ENCODE results near the gene RPL13A.
"Not testable (repeated sequence)": the region's sequence is repeated elsewhere in the genome, so short reads cannot be mapped to it uniquely, and the experiment has no call there.

The RPL13A gene

DNA sequence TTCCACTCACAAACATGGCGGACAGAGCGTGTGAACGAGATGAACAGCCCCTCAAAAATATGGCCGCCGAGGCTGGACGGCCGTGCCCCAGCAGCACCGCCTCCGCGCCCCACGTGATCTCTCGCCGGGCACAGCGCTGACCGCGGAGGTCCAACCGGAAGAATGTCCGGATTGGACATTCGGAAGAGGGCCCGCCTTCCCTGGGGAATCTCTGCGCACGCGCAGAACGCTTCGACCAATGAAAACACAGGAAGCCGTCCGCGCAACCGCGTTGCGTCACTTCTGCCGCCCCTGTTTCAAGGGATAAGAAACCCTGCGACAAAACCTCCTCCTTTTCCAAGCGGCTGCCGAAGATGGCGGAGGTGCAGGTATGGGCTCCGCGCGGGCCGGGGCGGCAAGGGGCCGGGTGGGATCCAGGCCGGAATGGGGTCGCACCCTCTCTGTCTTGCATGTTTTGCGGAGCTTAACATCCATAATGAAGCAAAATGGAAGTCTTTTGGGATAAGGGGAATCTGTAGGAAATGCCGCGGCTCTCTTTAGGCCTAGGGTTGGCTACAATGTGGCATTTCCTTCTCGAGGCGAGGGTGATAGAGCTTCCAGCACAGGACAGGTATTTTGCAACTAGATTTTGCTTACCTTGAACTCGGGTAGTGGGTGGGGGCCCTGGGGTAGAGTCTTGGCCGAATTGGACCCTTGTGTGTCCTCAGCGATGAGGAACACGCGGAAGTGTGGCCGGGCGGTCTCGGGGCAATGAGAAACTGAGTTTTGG is at the start of gene RPL13A:
Gene RPL13A (plus strand): TSS at position 332 of the 769 bp plus-strand sequence. CDS start 22 bp downstream, at position 354.
- peak; percentile 99 for DNase-seq

DNA sequence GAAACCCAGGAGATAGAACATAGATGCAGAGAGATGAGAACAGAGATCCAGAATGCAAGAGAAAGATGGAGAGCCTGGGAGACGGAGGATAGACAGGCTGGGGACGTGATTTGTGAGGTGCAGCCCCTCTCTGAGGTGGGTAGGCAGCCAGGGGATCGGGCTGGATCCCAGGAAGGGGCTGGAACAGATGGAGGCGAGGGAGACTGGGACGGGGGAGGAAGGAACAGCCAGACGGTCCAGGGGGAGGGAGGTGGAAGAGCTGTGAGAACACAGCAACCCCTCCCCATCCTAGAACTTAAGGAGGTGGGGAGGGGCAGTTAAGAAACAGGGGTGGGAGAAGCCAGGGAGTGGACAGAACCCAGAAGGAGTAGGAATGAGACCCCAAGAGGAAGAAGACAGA is 49.1 kb upstream of the RPL13A start:
- no peak for DNase-seq

DNA sequence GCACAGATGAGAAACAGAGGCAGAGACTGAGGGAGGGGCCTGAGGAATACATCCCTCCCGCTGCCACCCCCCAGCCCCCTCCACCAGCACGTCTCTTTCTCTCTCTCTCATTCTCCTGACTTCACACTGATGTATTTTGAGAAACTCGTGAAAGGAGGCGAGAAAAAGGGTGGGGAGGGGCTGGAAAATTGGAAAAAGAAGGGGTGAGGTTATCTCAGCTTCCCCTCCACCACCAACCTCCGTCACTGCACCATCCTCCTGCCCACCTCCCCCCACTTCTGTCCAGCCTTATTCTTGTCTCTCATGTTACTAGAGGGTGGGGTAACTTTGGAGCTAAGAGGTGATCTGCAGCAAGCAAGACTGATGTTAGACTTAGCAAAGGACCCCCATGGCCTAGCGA is 47.6 kb upstream of the RPL13A start:
- DNase-seq, result no peak

DNA sequence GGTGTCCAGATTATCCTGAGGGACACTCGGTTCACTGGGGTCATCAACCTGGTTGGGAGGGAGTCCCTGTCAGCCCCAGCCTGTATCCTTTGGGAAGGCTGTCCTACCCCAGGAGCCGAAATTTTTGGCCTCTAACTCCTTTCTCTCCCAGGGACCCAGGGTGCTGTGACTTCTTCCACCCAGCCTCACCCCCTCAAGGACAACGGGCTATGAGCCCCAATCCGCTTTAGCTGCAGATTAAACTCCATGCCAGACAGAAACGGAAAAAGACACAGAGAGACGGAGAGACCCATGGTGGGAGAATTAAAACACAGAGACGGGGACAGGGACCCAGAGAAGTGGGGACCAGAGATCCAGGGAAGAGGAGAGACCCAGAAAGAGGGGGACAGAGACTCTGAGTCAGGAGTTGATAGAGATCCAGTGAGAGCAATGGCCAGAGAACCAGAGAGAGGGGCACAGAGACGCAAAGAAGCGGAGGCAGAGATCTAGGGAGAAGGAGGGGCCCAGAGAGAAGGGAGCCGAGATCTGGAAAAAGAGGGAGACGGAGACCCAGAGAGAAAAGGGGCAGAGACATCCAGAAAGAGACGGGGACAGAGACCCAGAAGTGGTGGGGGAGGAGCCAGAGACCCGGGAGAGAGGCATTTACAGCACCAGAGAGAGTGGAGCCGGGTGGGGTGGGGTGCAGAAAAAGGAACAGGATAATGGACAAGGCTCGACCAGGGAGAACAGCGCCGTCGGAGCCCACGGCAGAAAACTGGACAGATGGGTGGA is 46.8 kb upstream of the RPL13A start:
- DNase-seq, result no peak

DNA sequence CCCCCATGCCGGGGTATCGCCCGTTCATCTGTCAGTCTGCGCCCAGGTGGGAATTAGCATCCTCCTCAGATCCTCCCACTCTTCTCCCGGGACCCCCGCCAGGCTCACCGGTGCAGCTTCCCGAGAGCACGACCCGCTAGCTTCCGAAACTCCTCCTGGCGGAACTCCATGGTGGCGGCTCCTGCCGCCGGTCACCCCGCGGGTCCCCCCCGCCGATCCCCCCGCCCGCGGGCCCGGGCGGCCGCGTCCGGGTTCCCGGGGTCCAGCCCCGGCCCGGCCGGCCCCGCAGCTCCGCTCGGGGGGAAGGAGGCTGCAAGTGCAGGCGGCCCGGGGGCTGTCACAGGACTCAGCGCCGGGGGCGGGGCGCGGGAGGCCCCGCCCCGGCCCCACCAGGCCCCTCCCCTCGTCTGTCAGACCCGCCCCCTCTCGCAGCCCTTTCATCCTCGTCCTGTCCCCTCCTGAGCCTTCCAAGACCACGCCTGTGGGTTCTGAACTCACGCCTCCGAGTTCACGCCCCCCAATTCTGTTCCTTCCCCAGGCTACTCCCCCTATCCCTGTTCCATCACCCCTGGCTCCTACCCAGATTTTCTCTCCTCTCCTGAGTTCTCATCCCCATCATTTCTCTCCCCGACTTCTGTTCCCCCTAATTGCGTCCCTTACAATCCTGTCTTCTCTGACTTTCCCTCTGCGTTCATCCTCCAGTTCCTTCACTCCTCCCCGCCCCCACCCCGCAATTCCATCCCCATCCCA is 46.0 kb upstream of the RPL13A start, which contains the start of gene SLC17A7:
Gene SLC17A7 (minus strand): TSS at position 318 of the 750 bp plus-strand sequence. CDS start 148 bp downstream, at position 170.
- no peak for DNase-seq

DNA sequence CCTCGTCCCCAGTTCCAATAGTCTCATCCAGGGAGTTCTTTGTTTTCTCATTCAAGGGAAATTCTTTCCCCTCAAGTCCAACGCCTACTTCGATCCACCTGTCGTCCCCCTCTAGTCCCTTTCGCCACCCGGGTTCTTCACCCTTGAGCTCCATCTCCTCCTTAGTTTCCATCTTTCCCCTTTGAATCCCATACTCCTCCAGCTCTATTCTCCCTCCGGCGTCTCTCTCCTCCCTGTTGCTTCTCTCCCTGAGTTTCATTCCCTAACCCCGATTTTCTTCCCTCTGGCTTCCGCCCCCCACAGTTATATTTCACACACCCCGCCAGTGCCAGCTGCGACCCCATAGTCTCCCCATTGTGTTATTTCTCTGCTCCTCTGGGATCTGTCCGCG is 45.5 kb upstream of the RPL13A start:
- no peak for DNase-seq

DNA sequence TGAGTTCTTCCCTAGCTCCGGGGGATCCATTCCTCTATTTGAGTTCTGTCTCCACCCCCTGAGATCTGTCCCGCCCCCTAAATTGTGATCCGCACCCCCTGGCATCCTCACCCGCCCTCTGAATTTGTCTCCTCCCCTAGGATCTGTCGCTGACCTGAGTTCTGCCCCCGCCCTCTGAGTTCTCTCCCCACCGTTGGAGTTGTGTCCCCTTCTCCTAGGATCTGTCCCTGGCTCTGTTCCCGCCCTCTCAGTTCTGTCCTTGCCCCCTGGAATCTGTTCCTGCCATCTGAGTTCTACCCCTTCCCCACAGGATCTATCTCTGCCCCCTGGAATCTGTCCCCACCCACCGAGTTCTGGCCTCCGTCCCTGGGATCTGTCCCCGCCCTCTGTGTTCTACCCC is 45.1 kb upstream of the RPL13A start:
- peak; percentile 55 for DNase-seq

DNA sequence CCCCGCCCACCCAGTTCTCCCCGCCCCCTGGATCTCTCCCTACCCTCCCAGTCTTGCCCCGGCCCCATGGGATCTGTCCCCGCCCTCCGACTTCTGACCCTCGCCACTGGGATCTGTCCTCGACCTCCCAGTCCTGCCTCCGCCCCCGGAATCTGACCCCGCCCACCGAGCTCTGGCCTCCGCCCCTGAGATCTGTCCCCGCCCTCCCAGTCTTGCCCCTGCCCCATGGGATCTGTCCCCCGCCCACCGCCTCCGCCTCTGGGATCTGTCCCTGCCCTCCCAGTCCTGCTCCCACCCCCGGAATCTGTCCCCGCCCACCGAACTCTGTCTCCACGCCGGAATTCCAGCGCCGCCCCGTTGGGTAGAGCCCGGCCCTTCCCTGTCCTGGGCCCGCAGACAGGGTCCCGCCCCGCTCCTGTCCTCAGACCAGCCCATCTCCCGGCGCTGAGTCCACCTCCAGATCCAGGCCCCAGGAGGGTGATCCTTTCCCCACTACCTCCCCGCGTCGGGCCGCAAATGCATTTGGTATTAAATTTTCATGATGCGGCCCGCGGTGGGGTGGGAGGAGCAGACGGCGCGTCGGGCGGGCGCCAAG is 44.5 kb upstream of the RPL13A start:
- DNase-seq, result peak; percentile 91

DNA sequence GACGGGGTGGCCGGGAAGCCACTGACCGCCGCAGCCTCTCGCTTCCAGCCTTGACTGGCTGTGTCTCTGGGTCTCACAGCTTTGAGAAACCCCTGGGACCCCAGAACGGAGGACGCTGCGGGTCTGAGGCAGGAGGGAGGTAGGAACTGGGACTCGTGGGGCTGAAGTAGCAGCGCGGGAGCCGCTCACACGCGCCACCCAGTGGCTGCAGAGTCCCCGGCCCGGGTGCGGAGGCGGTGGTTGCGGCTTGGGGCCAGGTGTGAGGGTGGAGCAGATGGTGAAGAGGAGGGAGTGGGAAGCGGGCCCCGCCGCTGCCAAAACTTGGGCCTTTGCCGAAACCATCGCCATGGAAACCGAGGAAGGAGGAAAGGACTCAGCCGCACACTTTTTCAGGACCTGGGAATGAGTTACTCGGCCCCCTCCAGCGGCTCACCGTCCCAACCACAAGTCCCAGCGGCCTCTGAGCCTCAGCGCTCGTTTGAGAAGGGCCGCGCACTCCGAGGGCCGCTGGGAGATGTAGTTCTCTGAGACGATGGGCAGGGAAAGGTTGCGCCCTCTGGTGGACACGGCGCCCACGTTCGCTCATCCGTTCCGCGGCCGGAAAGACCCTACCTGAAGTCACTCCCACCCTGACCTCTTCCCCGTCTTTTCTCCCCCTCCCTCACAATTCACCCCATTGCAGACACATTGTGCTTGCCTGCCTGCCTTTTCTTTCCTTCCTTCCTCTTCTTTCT is 43.9 kb upstream of the RPL13A start:
- DNase-seq, result peak; percentile 93

DNA sequence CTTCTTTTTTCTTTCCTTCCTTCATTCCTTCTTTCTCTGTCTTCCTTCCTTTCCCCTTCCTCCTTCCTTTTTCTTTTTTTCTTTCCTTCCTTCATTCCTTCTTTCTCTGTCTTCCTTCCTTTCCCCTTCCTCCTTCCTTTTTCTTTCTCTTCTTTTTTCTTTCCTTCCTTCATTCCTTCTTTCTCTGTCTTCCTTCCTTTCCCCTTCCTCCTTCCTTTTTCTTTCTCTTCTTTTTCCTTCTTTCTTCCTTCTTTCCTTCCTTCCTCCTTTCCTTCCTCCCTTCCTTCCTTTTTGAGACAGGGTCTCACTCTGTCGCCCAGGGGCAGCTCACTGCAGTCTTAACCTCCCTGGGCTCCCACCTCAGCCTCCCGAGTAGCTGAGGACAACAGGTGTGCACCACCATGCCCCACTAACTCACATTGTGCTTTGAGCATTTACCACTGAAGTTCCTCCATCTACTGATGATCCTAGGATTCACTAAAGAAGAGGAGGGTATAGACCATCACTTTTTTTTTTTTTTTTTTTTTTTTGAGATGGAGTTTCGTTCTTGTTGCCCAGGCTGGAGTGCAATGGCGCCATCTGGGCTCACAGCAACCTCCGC is 43.2 kb upstream of the RPL13A start:
- DNase-seq, result not testable (repeated sequence)

DNA sequence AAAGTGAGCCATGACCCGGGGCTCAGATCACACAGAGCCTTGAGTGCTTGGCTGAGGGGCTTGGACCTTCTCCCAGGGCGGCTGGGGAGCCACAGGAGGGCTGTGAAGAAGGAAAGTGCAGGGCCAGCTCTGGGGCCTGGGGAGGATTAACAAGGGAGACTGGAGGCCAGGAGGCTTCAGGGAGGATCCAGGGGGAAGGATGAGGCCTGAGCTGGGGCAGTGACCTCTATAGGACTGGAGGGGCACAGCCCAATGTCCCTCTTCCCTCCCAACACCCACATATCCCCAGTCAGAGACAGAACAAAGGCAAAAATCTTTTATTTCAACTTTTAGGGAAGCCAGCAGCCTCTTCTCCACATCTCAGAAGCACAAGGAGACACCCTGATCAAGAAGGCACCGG is 41.4 kb upstream of the RPL13A start:
- no peak for DNase-seq

DNA sequence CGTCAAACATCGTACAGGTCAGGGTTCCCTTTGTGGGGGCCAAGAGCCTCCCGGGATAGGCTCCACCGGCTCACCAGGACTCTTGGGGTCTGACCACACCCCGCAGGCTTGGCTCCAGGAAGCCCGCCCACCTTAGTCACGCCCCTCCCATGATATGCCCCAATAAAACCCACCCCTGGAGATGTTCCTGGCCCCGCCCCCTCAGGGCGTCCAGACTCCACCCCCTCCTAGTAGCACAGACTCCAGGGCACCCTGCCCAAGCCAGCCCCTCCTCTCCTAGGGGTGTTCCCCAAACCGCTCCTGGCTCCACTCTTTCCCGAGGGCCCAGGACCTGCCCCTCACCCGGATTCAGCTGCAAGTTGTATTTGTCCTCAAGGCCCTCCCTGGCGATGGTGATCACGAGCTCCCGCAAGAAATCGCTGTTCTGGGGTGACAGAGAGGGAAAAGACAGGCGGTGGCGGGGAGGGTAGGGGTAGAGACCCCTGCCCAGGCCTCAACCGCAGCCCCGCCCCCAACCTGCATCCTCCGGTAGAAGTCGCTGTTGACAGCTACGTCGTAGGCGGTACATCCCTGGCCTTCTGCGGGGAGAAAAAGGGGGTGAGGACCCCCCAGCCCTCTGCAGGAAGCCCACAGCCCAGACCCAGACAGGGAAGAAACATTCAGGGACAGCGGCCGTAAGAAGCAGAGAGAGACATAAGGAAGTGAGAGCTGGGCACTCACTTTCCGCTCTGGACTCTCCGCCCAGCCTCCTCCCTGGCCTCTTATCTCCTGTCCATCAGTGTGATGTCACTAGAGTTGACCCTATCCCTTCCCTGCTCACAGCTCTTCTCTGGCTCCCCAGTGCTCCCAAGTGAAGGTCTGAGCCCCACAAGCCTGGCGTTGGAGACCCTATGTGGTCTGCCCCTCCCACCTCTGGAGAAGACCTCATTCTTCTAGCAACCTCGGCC is 39.6 kb upstream of the RPL13A start:
- no peak for DNase-seq

DNA sequence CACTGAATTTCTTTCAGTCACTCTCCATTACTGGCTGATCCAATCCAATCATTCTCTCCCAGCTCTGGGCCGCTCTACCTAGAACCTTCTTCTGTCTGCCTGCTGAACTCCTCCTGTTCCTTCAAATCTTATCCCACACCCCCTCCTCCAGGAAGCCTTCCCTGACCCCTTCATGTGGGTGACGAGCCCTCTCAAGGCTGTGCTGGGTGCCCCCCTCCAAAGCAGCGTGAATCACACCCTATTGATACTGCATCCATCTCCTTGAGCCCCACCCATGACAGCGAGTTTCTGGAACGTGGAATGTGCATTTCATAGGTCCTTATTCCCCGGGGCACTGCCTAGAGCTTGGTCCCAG is 39.0 kb upstream of the RPL13A start:
- DNase-seq, result no peak

DNA sequence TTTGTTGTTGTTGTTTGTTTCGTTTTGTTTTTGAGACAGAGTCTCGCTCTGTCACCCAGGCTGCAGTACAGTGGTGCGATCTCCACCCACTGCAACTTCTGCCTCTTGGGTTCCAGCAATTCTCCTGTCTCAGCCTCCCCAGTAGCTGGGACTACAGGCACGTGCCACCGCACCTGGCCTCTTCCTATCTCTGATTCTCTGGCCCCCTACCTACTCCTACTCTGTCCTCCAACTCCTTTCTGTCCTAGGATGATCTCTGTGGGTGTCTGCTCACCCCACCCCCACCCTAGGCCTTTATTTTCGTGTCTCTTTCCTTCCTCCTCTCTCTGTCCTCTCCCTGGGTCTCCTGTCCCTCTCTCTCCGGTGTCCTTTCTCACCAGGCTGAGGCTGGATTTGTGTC is 37.0 kb upstream of the RPL13A start:
- no peak for DNase-seq

DNA sequence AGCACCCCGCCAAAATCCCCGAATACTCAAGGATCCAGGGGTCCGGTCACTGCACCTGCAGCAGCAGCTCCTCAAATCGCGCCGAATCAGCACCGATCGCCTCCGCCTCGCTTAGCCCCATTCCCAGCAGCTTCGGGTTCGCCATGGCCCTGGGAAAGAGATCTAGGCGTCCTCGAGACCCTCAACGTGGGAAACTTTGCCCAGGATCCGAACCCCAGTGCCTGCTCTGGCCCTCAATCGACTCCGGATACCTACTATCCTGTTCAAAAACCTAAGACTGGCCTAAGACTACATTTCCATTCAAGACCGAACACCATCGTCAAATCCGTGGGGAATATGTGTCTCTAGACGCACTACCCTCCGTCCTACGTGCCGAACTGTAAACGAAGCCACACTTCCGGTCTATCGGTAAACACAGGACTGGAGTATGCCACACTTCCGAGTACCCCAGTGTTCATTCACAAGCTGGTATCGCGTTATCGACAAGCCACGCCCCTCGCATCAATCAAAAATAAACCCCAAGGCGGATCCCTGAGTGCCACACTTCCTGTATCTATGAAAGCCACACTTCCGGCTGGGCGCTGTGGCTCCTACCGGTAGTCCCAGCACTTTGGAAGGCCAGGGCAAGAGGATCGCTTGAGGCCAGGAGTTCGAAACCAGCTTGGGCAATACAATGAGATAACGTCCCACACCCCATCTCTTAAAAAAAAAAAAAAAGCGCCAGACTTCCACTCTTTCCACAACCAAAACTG is 35.8 kb upstream of the RPL13A start, which contains the start of gene PIH1D1:
Gene PIH1D1 (minus strand): TSS at position 385 of the 752 bp plus-strand sequence. CDS start 240 bp downstream, at position 145.
- DNase-seq, result peak; percentile 98

DNA sequence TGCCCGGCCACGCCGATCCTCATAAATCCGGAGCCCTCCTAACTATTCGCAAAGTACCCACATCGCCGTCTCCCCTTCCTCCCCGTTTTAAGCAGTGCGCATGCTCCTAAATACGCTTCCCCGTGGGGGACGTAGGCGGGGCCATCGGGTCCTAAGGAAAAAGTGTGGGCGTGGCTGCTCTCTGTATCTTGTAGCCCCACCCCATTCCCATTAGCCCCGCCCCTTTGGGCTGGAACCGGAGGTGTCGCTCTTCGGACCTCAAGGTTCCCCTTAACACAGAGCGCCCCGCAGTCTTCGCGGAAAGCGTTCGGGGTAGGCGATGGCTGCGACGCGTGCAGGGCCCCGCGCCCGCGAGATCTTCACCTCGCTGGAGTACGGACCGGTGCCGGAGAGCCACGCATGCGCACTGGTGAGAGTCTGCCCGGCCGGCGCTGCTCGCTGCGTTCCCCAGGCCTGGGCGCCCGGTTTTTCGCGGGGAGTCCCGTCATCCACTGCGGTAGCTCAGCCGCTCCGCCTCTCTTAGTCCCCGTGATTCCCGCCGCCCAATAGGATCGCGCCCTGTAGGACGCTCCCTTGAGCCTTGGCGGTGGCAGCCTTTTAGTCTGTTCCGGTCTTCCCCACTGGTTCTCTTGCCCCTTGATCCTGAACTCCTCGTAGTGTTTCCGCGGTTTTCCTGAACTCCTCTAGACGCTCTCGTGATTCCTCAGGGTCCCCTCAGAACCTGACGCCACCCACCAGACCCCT is 34.2 kb upstream of the RPL13A start, which contains the start of gene ALDH16A1:
Gene ALDH16A1 (plus strand): TSS at position 213 of the 744 bp plus-strand sequence. CDS start 107 bp downstream, at position 320.
- peak; percentile 96 for DNase-seq

DNA sequence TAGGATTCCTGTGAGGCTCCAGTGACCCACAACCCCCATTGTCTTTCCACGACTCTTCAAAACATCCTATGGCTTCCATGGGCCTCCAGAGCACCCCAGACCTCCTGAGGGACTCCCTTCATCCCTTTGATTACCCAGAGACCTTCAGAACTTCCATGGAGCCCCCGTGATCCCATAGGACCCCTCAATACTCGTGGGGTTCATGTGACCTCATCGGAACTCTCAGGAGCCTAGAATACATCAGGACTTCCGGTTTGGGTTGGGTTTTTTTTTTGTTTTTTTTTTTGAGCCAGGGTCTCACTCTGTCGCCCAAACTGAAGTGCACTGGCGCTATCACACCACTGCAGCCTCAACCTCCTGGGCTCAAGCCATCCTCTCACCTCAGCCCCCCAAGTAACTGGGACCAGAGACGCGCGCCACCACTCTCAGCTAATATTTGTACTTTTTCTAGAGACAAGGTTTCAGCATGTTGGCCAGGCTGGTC is 33.6 kb upstream of the RPL13A start:
- DNase-seq, result no peak

DNA sequence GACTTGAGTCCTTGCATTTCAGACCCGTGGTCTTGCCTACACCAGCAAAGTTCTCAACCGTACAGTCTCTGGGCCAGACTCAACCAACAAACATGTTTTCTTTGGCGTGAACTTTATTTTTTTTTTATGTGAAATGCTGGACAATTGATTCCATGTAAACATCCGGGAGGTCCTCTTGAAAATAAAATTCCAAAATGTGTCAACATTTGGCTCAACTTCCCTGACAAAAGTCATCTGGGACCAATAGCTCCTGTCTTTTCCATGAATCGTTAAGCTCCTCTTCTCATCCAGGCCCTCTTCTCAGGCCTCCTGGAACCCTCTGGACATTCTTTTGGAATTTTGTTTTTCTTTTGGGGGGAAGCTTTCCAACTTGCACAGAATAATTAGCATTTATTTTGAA is 31.6 kb upstream of the RPL13A start:
- no peak for DNase-seq

DNA sequence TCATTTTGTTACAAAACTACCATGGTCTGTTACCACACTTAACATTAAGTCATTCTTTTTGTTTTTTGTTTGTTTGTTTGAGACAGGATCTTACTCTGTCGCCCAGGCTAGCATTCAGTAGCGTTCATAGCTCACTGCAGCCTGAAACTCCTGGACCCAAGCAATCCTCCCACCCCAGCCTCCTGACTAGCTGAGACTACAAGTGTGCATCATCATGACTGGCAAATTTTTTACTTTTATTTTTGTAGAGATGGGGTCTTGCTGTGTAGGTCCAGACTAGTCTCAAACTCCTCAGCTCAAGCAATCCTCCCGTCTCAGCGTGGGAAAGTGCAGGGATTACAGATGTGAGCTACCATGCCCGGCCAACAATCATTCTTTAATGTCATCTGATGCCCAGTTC is 31.1 kb upstream of the RPL13A start:
- no peak for DNase-seq

Measured in NCI-H774 (cell line).